HepG2 (cell line): ENCODE data around the gene SAMD10. TPM values are rescaled to one million over a fixed set of nuclear protein-coding genes. Genes with fewer than 3 reads are reported as not detected.
A peak's percentile ranks its signal among the peaks of the same experiment; 100 is the strongest.

Source experiments
- AHR ChIP-seq: IDR thresholded peaks from 2 replicates; pipeline ENCODE4 v1.6.1; 2018; ENCODE audit warnings: missing genetic modification reagents, missing compliant biosample characterization
- ATF7-NPFF ChIP-seq: sonication (generic); formaldehyde crosslinking; IDR thresholded peaks from 2 replicates; pipeline ENCODE4 v1.8.1; 2023; ENCODE audit warnings: mild to moderate bottlenecking, low read depth, missing genetic modification reagents, moderate library complexity
- FOXO1 ChIP-seq: sonication (generic); formaldehyde crosslinking; IDR thresholded peaks from 2 replicates; pipeline ENCODE4 v1.4.0; 2020; ENCODE audit warnings: missing genetic modification reagents
- GPN1 ChIP-seq: sonication (generic); formaldehyde crosslinking; IDR thresholded peaks from 2 replicates; pipeline ENCODE4 v1.5.1; 2020; ENCODE audit warnings: missing genetic modification reagents, borderline replicate concordance
- KLF11 ChIP-seq: IDR thresholded peaks from 2 replicates; pipeline ENCODE4 v1.6.1; 2016; ENCODE audit warnings: missing compliant biosample characterization
- LRRFIP1 ChIP-seq: sonication (generic); formaldehyde crosslinking; conservative IDR thresholded peaks from 2 replicates; pipeline ENCODE4 v1.4.0; 2020; ENCODE audit warnings: missing genetic modification reagents
- MTERF4 ChIP-seq: sonication (generic); formaldehyde crosslinking; IDR thresholded peaks from 2 replicates; pipeline ENCODE4 v1.8.0; 2023; ENCODE audit warnings: mild to moderate bottlenecking, missing genetic modification reagents
- NFYB ChIP-seq: sonication (generic); formaldehyde crosslinking; IDR thresholded peaks from 2 replicates; pipeline ENCODE4 v1.4.0; 2020; ENCODE audit warnings: missing genetic modification reagents
- NR3C1 ChIP-seq: sonication (generic); formaldehyde crosslinking; IDR thresholded peaks from 2 replicates; pipeline ENCODE4 v1.4.0; 2020; ENCODE audit warnings: missing genetic modification reagents
- REPIN1 ChIP-seq: sonication (generic); formaldehyde crosslinking; IDR thresholded peaks from 2 replicates; pipeline ENCODE4 v1.8.0; 2022; ENCODE audit warnings: missing genetic modification reagents, low read depth, mild to moderate bottlenecking, borderline replicate concordance
- SKIL ChIP-seq: sonication (generic); formaldehyde crosslinking; IDR thresholded peaks from 2 replicates; pipeline ENCODE4 v1.8.0; 2022; ENCODE audit warnings: missing genetic modification reagents, mild to moderate bottlenecking, moderate library complexity, borderline replicate concordance
- ZBTB7B ChIP-seq: sonication (generic); formaldehyde crosslinking; IDR thresholded peaks from 2 replicates; pipeline ENCODE4 v1.4.0; 2020; ENCODE audit warnings: missing genetic modification reagents
- ZNF546 ChIP-seq: sonication (generic); formaldehyde crosslinking; conservative IDR thresholded peaks from 2 replicates; pipeline ENCODE4 v1.8.1; 2023; ENCODE audit warnings: mild to moderate bottlenecking, missing genetic modification reagents
- ZNF547 ChIP-seq: sonication (generic); formaldehyde crosslinking; IDR thresholded peaks from 2 replicates; pipeline ENCODE4 v1.5.1; 2020; ENCODE audit warnings: mild to moderate bottlenecking, missing genetic modification reagents
- ZNF792 ChIP-seq: IDR thresholded peaks from 2 replicates; pipeline ENCODE4 v1.6.1; 2016
- polyA plus RNA-seq, 8 experiments: library from polyadenylated mRNA; depleted of rRNA in 3 of 8; stranded (reverse) in 7 of 8; unstranded in 1 of 8; fragments of >200 nt; fragmentation: Illumina TruSeq in 4 of 8; extraction: Trizol in 4 of 8; gene quantifications; 2 replicates each; pipeline versions ENCODE4 v1.2.1 to v1.2.3, GENCODE V29; 2011 to 2016; ENCODE audit warnings: low read depth in 4 of 8, missing spikeins in 1 of 8, mixed read lengths in 1 of 8; ENCODE audit not compliant: insufficient read depth in 1 of 8
- total RNA-seq, 5 experiments: library from RNA; depleted of rRNA; stranded (reverse); fragments of >200 nt; fragmentation: Illumina TruSeq; extraction: Trizol; gene quantifications; 2 replicates each; pipeline ENCODE4 v1.2.3, GENCODE V29; 2016; ENCODE audit warnings: low read depth in 1 of 5
- TF ChIP-seq, protein P1 (sequence below): sonication (generic); IDR thresholded peaks from 2 replicates; pipeline ENCODE4 v1.6.1; 2016; ENCODE audit warnings: low read depth, borderline replicate concordance

Gene SAMD10
- total and polyA plus RNA-seq, 2 of the 13 experiments (the other 11 are each of a cell fraction or from before 2014, with no cell fraction given), result 6.1 to 11.0 TPM

DNA sequence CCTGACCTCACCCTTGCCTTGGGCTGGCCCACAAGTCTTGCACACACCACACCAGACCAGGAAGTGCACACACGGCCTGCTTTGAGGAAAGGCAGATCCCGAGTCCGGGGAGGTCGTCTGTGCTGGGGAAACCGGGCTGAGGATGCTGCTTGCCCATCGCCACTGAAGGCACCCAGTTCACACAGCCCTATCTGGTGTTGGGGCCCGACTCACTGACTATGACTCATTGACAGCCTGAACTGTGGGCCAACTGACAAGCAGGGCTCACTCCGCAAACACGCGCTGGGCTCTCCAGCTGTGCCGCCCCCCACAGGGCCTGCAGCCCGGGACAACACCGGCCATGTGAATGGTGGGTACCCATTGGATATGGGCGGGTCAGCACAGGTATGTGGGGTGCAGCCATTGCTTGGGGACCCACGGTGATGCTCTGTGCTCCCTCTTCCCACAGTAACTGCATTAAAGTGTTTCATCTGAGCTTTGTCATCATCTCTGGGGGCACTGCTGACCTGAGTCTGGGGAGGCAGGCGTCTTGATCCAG, 1.6 kb downstream of the SAMD10 start (continued):
- no peak for TF ChIP-seq ZNF546
- TF ChIP-seq NR3C1 (CRISPR knock-in tag), result no peak
- TF ChIP-seq SKIL (CRISPR knock-in tag), result peak; percentile 57; the same call in 1 of the 2 replicates
- peak; percentile 64; the same call in 1 of the 2 replicates for TF ChIP-seq AHR
- TF ChIP-seq MTERF4, result peak; percentile 93
- peak; percentile 96 for TF ChIP-seq ZBTB7B
- peak; percentile 40; the same call in 1 of the 2 replicates for TF ChIP-seq ZNF792 (CRISPR knock-in tag)
- peak; percentile 60; the same call in 1 of the 2 replicates for TF ChIP-seq FOXO1 (CRISPR knock-in tag)
- TF ChIP-seq GPN1 (CRISPR knock-in tag), result peak; percentile 77; the same call in 1 of the 2 replicates
- TF ChIP-seq, protein P1, sequence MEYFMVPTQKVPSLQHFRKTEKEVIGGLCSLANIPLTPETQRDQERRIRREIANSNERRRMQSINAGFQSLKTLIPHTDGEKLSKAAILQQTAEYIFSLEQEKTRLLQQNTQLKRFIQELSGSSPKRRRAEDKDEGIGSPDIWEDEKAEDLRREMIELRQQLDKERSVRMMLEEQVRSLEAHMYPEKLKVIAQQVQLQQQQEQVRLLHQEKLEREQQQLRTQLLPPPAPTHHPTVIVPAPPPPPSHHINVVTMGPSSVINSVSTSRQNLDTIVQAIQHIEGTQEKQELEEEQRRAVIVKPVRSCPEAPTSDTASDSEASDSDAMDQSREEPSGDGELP, result peak; percentile 98
- 0 out of 2 replicates have a peak, but pooled peaks have one; percentile 58 for TF ChIP-seq REPIN1
- TF ChIP-seq ZNF547 (CRISPR knock-in tag), result peak; percentile 67; the same call in 1 of the 2 replicates
- 0 out of 2 replicates have a peak, but pooled peaks have one; percentile 85 for TF ChIP-seq KLF11 (CRISPR knock-in tag)
- peak; percentile 43; the same call in 1 of the 2 replicates for TF ChIP-seq ATF7-NPFF
- peak; percentile 26; the same call in 1 of the 2 replicates for TF ChIP-seq NFYB
- no peak for TF ChIP-seq LRRFIP1 (CRISPR knock-in tag)
